Measurements from ENCODE around the gene SLC24A3.

The SLC24A3 gene

GRCh38 chr20:19712721-19713260 is 500.3 kb downstream of the SLC24A3 start:
- WGBS, 2 experiments (ENCODE audit: insufficient coverage in 2 of 2): 89 to 98% methylated on average over 2 to 3 of the region's 4 CpGs
- Histone ChIP-seq H3K9me3 (ENCODE audit: control insufficient read depth, low read length) (peaks cover 15% of the 10 kb centered on the region), H3K4me1 (ENCODE audit: control insufficient read depth, insufficient read depth, low read length, poor library complexity, severe bottlenecking) (no peaks in the 10 kb centered on the region), H3K36me3 (ENCODE audit: control insufficient read depth, insufficient read depth, low read length) (no peaks in the 10 kb centered on the region), H3K4me3 (ENCODE audit: extremely low read depth, insufficient read depth, low read length, poor library complexity, severe bottlenecking) (no peak overlapping the region), H3K27ac (ENCODE audit: low read depth, low read length, severe bottlenecking) (no peak overlapping the region)

DNA sequence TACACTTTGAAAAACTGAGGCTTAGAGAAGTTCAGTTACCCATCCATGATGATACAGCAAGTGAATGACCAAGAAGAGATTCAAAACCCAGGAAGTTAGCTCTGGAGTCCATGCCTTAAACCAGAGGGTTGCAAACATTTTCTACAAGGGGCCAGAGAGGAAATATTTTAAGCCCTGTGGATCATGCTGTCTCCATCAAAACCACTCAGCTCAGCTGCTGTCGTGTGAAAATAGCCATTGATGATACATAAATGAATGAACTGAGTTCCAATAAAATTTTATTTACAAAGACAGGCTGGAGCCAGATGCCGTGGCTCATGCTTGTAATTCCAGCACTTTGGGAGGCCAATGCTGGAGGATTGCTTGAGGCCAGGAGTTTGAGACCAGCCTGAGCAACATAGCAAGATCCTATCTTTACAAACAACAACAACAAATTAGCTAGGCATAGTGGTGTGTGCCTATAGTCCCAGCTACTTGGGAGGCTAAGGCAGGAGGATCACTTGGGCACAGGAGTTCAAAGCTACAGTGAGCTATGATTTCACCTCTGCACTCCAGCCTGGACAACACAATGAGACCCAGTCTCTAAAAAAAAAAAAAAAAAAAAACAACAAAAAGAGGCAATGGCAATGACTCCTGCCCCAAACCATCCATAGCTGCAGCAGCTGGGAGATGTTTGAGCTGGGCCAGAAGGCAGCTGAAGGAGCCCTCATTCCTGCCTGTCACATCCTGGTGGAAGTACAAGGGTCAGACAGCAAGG is 501.6 kb downstream of the SLC24A3 start:
- no peak overlapping the region for H3K27ac ChIP-seq (ENCODE audit: low read depth, low read length, severe bottlenecking)
- no peak overlapping the region for H3K4me3 ChIP-seq (ENCODE audit: extremely low read depth, insufficient read depth, low read length, poor library complexity, severe bottlenecking)
- H3K9me3 ChIP-seq (ENCODE audit: control insufficient read depth, low read length): peaks cover 15% of the 10 kb centered on the region
- no peaks in the 10 kb centered on the region for H3K36me3 ChIP-seq (ENCODE audit: control insufficient read depth, insufficient read depth, low read length)
- 83% methylated on average over 1 of the region's 2 CpGs; no CpG with 5 or more reads in 1 of the 2 experiments for WGBS, 2 experiments (ENCODE audit: insufficient coverage in 2 of 2)
- no peaks in the 10 kb centered on the region for H3K4me1 ChIP-seq (ENCODE audit: control insufficient read depth, insufficient read depth, low read length, poor library complexity, severe bottlenecking)

DNA sequence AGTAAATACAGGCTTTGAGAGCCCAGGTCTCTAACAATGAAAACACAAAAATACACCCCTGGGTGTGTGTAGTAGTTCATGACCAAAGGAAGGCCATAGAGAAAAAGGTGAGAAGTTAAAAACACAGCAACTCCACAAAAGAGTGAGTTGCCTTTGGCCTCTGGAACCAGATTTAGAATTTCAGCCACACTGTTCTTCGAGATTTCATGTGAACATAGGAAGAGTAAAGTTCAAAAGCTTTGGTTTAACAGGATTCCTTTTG is 502.1 kb downstream of the SLC24A3 start:
- Histone ChIP-seq H3K36me3 (ENCODE audit: control insufficient read depth, insufficient read depth, low read length) (no peaks in the 10 kb centered on the region), H3K27ac (ENCODE audit: low read depth, low read length, severe bottlenecking) (no peak overlapping the region), H3K4me3 (ENCODE audit: extremely low read depth, insufficient read depth, low read length, poor library complexity, severe bottlenecking) (no peak overlapping the region), H3K9me3 (ENCODE audit: control insufficient read depth, low read length) (peaks cover 15% of the 10 kb centered on the region), H3K4me1 (ENCODE audit: control insufficient read depth, insufficient read depth, low read length, poor library complexity, severe bottlenecking) (no peaks in the 10 kb centered on the region)
- 100% methylated on average over 1 of the region's 1 CpG; no CpG with 5 or more reads in 1 of the 2 experiments for WGBS, 2 experiments (ENCODE audit: insufficient coverage in 2 of 2)

- H3K36me3 ChIP-seq (ENCODE audit: control insufficient read depth, insufficient read depth, low read length): no peaks in the 10 kb centered on the region
- no peaks in the 10 kb centered on the region for H3K4me1 ChIP-seq (ENCODE audit: control insufficient read depth, insufficient read depth, low read length, poor library complexity, severe bottlenecking)
- 96 to 100% methylated on average over 2 to 3 of the region's 3 CpGs for WGBS, 2 experiments (ENCODE audit: insufficient coverage in 2 of 2)
- peaks cover 15% of the 10 kb centered on the region for H3K9me3 ChIP-seq (ENCODE audit: control insufficient read depth, low read length)
- no peak overlapping the region for H3K27ac ChIP-seq (ENCODE audit: low read depth, low read length, severe bottlenecking)
- H3K4me3 ChIP-seq (ENCODE audit: extremely low read depth, insufficient read depth, low read length, poor library complexity, severe bottlenecking): no peak overlapping the region
These were observed 503.5 kb downstream of the SLC24A3 start for GRCh38 chr20:19715986-19716385.

GRCh38 chr20:19718880-19719279 is 506.4 kb downstream of the SLC24A3 start:
- WGBS, 2 experiments (ENCODE audit: insufficient coverage in 2 of 2): 75 to 82% methylated on average over 3 of the region's 3 CpGs
- H3K36me3 ChIP-seq (ENCODE audit: control insufficient read depth, insufficient read depth, low read length): no peaks in the 10 kb centered on the region
- no peak overlapping the region for H3K27ac ChIP-seq (ENCODE audit: low read depth, low read length, severe bottlenecking)
- H3K4me1 ChIP-seq (ENCODE audit: control insufficient read depth, insufficient read depth, low read length, poor library complexity, severe bottlenecking): no peaks in the 10 kb centered on the region
- H3K4me3 ChIP-seq (ENCODE audit: extremely low read depth, insufficient read depth, low read length, poor library complexity, severe bottlenecking): no peak overlapping the region
- peaks cover 15% of the 10 kb centered on the region for H3K9me3 ChIP-seq (ENCODE audit: control insufficient read depth, low read length)

DNA sequence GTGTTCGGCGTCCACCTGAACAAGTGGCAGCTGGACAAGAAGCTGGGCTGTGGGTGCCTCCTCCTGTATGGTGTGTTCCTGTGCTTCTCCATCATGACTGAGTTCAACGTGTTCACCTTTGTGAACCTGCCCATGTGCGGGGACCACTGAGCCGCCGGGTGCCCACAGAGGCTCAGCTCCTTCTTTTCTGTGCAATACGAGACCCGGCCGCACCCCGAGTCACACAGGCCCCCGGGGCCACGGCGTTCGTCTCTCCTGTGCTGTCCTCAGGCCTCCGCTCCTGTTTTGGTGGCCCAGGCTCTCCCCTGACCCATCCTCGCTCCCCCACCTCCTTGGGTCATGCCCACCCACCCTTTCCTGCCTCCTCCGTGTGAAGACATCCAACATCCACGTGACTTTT is 508.5 kb downstream of the SLC24A3 start:
- Histone ChIP-seq H3K9me3 (ENCODE audit: control insufficient read depth, low read length) (peaks cover 15% of the 10 kb centered on the region), H3K36me3 (ENCODE audit: control insufficient read depth, insufficient read depth, low read length) (no peaks in the 10 kb centered on the region), H3K4me1 (ENCODE audit: control insufficient read depth, insufficient read depth, low read length, poor library complexity, severe bottlenecking) (no peaks in the 10 kb centered on the region), H3K27ac (ENCODE audit: low read depth, low read length, severe bottlenecking) (no peak overlapping the region), H3K4me3 (ENCODE audit: extremely low read depth, insufficient read depth, low read length, poor library complexity, severe bottlenecking) (no peak overlapping the region)
- WGBS, 2 experiments (ENCODE audit: insufficient coverage in 2 of 2): 93% methylated on average over 18 of the region's 18 CpGs

DNA sequence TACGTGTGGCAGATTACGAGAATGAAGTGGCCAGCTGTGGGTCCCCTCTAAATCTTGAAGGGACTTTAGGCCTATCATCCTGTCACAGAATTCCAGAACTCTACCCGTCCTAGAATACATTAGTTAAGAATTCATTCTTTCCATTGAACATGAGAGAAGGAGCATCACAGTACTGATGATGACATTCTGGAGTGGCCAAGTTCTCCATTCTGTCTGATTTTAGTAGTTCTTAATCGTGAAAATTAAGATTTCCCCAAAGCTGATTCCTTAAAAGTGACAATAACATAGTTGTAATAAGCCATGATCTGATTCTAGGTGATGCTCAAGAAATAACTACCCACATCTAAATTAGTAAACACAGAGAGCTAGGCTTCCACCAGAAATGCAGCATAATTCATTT is 510.6 kb downstream of the SLC24A3 start:
- no peaks in the 10 kb centered on the region for H3K4me1 ChIP-seq (ENCODE audit: control insufficient read depth, insufficient read depth, low read length, poor library complexity, severe bottlenecking)
- H3K4me3 ChIP-seq (ENCODE audit: extremely low read depth, insufficient read depth, low read length, poor library complexity, severe bottlenecking): no peak overlapping the region
- H3K27ac ChIP-seq (ENCODE audit: low read depth, low read length, severe bottlenecking): no peak overlapping the region
- H3K36me3 ChIP-seq (ENCODE audit: control insufficient read depth, insufficient read depth, low read length): no peaks in the 10 kb centered on the region
- WGBS, 2 experiments (ENCODE audit: insufficient coverage in 2 of 2): 96 to 100% methylated on average over 3 of the region's 4 CpGs
- no peaks in the 10 kb centered on the region for H3K9me3 ChIP-seq (ENCODE audit: control insufficient read depth, low read length)

DNA sequence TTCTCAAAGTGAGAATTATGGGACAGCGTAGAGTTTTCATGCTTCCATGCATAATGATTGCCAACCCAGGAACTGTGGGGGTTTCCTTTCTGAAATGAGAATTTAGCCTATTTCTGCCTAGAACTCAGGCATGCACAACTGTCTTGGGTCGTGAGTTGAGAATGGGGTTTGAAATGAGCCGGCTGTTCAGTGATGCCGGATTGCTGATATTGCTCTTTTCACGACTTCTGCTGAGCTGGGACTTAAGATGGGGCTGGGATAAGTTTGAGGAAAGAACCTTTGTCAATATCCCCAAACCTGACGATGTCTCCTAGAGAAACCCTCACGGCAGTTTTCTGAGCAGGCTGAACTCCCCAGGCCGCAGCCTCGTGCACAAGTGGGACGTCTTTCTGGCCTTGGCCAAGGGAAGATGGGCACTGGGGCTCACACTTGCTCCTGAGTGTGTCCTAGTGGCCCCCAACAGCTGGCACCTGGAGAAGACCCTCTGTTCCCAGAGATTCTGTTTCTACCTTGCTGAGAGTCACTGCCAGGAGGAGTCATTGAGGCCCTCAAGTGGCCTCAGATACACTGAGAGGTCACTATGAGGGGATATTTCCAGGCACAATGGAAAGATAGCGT is 511.5 kb downstream of the SLC24A3 start:
- WGBS, 2 experiments (ENCODE audit: insufficient coverage in 2 of 2): 95 to 96% methylated on average over 9 of the region's 11 CpGs
- no peaks in the 10 kb centered on the region for H3K9me3 ChIP-seq (ENCODE audit: control insufficient read depth, low read length)
- no peak overlapping the region for H3K4me3 ChIP-seq (ENCODE audit: extremely low read depth, insufficient read depth, low read length, poor library complexity, severe bottlenecking)

DNA sequence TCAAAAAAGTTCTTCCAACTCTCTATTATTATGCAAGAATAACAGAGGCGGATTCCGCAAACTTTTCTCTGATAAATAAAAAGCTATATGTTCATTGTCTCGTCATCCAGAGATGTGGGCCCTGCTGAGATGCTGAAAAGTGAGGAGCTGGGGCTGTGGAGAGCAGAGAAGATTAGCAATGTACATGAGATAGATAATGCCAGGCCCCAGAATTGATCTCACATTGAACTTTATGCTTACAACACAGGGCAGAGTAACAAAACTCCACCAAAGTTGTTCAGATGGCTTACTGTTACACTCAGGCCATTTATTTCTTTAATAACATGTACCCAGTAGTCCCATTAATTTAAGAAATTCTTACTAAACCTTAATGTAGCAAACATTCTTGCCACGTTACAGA is 512.9 kb downstream of the SLC24A3 start:
- no peaks in the 10 kb centered on the region for H3K4me1 ChIP-seq (ENCODE audit: control insufficient read depth, insufficient read depth, low read length, poor library complexity, severe bottlenecking)
- no peak overlapping the region for H3K4me3 ChIP-seq (ENCODE audit: extremely low read depth, insufficient read depth, low read length, poor library complexity, severe bottlenecking)
- WGBS, 2 experiments (ENCODE audit: insufficient coverage in 2 of 2): no CpG with 5 or more reads among the region's 4 CpGs
- no peak overlapping the region for H3K27ac ChIP-seq (ENCODE audit: low read depth, low read length, severe bottlenecking)
- H3K36me3 ChIP-seq (ENCODE audit: control insufficient read depth, insufficient read depth, low read length): no peaks in the 10 kb centered on the region
- no peaks in the 10 kb centered on the region for H3K9me3 ChIP-seq (ENCODE audit: control insufficient read depth, low read length)

More for the DNA sequence above, 511.5 kb downstream of the SLC24A3 start:
- Histone ChIP-seq H3K4me1 (ENCODE audit: control insufficient read depth, insufficient read depth, low read length, poor library complexity, severe bottlenecking) (no peaks in the 10 kb centered on the region), H3K36me3 (ENCODE audit: control insufficient read depth, insufficient read depth, low read length) (no peaks in the 10 kb centered on the region), H3K27ac (ENCODE audit: low read depth, low read length, severe bottlenecking) (no peak overlapping the region)

GRCh38 chr20:19725814-19726525 is 513.5 kb downstream of the SLC24A3 start:
- WGBS, 2 experiments (ENCODE audit: insufficient coverage in 2 of 2): no CpG with 5 or more reads among the region's 1 CpG
- Histone ChIP-seq H3K27ac (ENCODE audit: low read depth, low read length, severe bottlenecking) (no peak overlapping the region), H3K4me1 (ENCODE audit: control insufficient read depth, insufficient read depth, low read length, poor library complexity, severe bottlenecking) (no peaks in the 10 kb centered on the region), H3K36me3 (ENCODE audit: control insufficient read depth, insufficient read depth, low read length) (no peaks in the 10 kb centered on the region), H3K4me3 (ENCODE audit: extremely low read depth, insufficient read depth, low read length, poor library complexity, severe bottlenecking) (no peak overlapping the region), H3K9me3 (ENCODE audit: control insufficient read depth, low read length) (no peaks in the 10 kb centered on the region)

Measured in mesodermal cell (in vitro differentiated cells).